ENCODE results near the gene MBNL3. TPM values are rescaled to one million over a fixed set of nuclear protein-coding genes. Genes with fewer than 3 reads are reported as not detected.
A peak's percentile ranks its signal among the peaks of the same experiment; 100 is the strongest.
"Not testable (repeated sequence)": the region's sequence is repeated elsewhere in the genome, so short reads cannot be mapped to it uniquely, and the experiment has no call there.

MBNL3 gene
- total RNA-seq, 2 donors from 2014 or later = 6.6 to 13.9 TPM

- H3K27ac Mint-ChIP-seq = no peak overlapping the region
- no peaks in the 10 kb centered on the region for H3K4me1 Mint-ChIP-seq
- no peak overlapping the region for H3K4me3 Mint-ChIP-seq
- no peaks in the 10 kb centered on the region for H3K27me3 Mint-ChIP-seq
- no peaks in the 10 kb centered on the region for H3K9me3 Mint-ChIP-seq
- no peaks in the 10 kb centered on the region for H3K36me3 Mint-ChIP-seq (ENCODE audit: low read depth)
- ATAC-seq (replicated peaks) = no peak
Observed at GRCh38 chrX:132467026-132467425, 21.8 kb downstream of the MBNL3 start.

- H3K27me3 Mint-ChIP-seq = no peaks in the 10 kb centered on the region
- H3K36me3 Mint-ChIP-seq (ENCODE audit: low read depth) = no peaks in the 10 kb centered on the region
- no peaks in the 10 kb centered on the region for H3K9me3 Mint-ChIP-seq
- no peak overlapping the region for H3K27ac Mint-ChIP-seq
- H3K4me1 Mint-ChIP-seq = no peaks in the 10 kb centered on the region
- no peak for ATAC-seq (replicated peaks)
- no peak overlapping the region for H3K4me3 Mint-ChIP-seq
Observed at GRCh38 chrX:132463411-132463810, 25.4 kb downstream of the MBNL3 start.

GRCh38 chrX:132461886-132462285 lies 27.0 kb downstream of the MBNL3 start:
- Mint-ChIP-seq H3K9me3 (no peaks in the 10 kb centered on the region), H3K36me3 (ENCODE audit: low read depth) (no peaks in the 10 kb centered on the region), H3K4me3 (no peak overlapping the region), H3K27ac (no peak overlapping the region), H3K4me1 (no peaks in the 10 kb centered on the region), H3K27me3 (no peaks in the 10 kb centered on the region)
- no peak for ATAC-seq (replicated peaks)

DNA sequence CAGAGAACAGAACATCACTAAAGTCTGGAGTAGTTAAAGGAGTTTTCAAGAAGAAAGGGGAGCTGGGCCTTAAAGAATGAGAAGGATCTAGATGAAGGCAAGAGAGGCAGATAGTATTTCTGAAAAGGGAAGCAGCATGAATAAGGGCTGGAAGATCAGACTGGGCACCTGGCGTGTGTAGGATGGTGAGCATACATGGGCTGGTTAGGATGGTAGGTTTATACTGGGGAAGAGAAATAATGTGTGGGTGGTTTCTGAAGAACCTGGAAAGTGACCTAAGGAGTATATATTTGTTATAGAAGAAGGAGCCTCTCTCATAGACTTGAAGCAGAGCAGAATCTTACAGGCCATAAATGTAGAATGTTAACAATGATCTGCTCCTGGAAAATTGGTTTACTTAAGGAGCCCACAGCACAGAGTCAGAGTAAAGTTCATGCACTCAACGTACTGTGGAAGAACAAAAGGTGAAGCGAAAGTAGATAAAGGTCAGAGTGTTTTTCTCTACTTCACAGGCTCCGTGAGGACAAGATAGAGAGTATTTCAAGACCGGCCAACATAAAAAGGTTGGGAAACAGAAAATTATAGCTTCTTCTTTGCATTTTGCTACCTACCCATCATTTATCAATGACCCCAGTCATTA lies 35.8 kb downstream of the MBNL3 start:
- H3K27ac Mint-ChIP-seq = no peak overlapping the region
- H3K27me3 Mint-ChIP-seq = no peaks in the 10 kb centered on the region
- H3K9me3 Mint-ChIP-seq = peaks cover 5% of the 10 kb centered on the region

GRCh38 chrX:132445909-132446308 lies 42.9 kb downstream of the MBNL3 start:
- not testable (repeated sequence) for H3K4me3 Mint-ChIP-seq; H3K27me3 Mint-ChIP-seq; H3K27ac Mint-ChIP-seq; H3K9me3 Mint-ChIP-seq; ATAC-seq (replicated peaks); H3K4me1 Mint-ChIP-seq; H3K36me3 Mint-ChIP-seq (ENCODE audit: low read depth)

More for the DNA sequence above, 35.8 kb downstream of the MBNL3 start:
- H3K4me1 Mint-ChIP-seq = no peaks in the 10 kb centered on the region
- H3K4me3 Mint-ChIP-seq = no peak overlapping the region
- ATAC-seq (replicated peaks) = no peak
- no peaks in the 10 kb centered on the region for H3K36me3 Mint-ChIP-seq (ENCODE audit: low read depth)

GRCh38 chrX:132444936-132445335 lies 43.9 kb downstream of the MBNL3 start:
- Mint-ChIP-seq H3K36me3 (ENCODE audit: low read depth) (no peaks in the 10 kb centered on the region), H3K4me1 (no peaks in the 10 kb centered on the region), H3K4me3 (no peak overlapping the region), H3K9me3 (peaks cover 5% of the 10 kb centered on the region), H3K27ac (no peak overlapping the region), H3K27me3 (no peaks in the 10 kb centered on the region)
- ATAC-seq (replicated peaks) = no peak

DNA sequence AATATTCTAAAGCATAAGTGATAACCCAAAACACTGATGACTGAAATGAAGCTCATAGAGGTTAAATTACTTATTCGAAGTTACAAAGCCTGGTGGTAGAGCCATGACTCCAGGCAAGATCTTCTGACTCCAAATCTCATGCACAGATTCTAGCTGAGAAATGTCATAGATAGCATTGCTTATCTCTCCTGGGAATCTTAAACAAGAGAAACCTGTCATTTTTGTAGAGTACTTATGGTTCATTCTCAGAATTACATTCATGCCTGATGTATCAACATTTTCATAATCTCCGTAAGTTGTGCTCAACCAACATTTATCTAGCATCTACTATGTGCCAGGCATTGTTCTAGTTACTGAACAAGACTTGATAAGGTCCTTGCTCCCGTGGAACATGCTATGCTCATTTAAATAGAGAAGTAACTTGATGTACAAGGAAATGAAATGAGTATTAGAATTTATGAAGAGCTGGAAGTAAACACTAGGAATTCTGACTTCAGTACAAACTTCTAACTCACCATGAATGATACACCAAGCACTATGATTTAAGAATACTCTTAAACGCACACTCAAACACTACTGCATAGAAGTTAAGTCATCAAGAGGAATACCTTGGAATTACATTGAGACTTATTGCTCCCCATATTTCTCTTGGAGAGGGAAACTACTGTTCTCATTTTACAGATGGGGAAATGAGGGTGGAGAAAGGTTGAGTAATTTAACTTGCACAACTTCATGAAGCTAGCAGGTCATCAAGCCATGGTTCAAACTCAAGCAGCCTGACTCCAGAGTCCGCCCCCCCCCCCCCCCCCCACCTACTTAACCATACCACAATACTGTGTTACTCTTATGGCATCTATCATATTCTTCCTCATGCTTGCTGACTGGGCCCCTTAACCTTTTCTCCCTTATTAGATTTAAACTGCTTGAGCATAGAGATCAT lies 45.4 kb downstream of the MBNL3 start:
- no peaks in the 10 kb centered on the region for H3K27me3 Mint-ChIP-seq
- H3K4me3 Mint-ChIP-seq = no peak overlapping the region
- no peak for ATAC-seq (replicated peaks)
- H3K36me3 Mint-ChIP-seq (ENCODE audit: low read depth) = no peaks in the 10 kb centered on the region
- H3K9me3 Mint-ChIP-seq = peaks cover under 1% of the 10 kb centered on the region
- no peaks in the 10 kb centered on the region for H3K4me1 Mint-ChIP-seq
- H3K27ac Mint-ChIP-seq = no peak overlapping the region

DNA sequence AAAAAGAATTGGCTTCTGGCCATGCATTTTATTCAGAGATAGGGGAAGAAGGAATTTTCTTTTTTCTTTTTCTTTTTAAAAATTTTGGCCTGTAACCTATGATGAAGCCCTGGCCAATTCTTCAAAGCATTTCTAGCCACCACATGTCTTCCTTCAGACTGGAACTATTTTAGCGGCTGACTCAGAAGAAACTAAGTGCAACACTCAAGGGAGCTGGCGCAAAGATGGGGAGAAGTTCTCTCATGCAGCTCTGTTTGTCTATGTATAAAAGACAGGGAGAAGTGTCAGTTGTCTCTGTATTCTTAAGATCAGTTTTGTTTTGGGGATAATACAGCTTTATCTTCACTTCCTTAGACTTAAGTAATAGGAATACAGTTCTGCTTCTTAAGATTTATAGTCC lies 46.1 kb downstream of the MBNL3 start:
- no peak overlapping the region for H3K27ac Mint-ChIP-seq
- no peaks in the 10 kb centered on the region for H3K4me1 Mint-ChIP-seq
- no peaks in the 10 kb centered on the region for H3K9me3 Mint-ChIP-seq
- H3K27me3 Mint-ChIP-seq = no peaks in the 10 kb centered on the region
- no peaks in the 10 kb centered on the region for H3K36me3 Mint-ChIP-seq (ENCODE audit: low read depth)
- no peak overlapping the region for H3K4me3 Mint-ChIP-seq
- no peak for ATAC-seq (replicated peaks)

- Mint-ChIP-seq H3K4me3 (no peak overlapping the region), H3K36me3 (ENCODE audit: low read depth) (no peaks in the 10 kb centered on the region), H3K27ac (no peak overlapping the region), H3K27me3 (no peaks in the 10 kb centered on the region), H3K9me3 (no peaks in the 10 kb centered on the region), H3K4me1 (no peaks in the 10 kb centered on the region)
- ATAC-seq (replicated peaks) = no peak
Observed at GRCh38 chrX:132435222-132435621, 53.6 kb downstream of the MBNL3 start.

- H3K4me3 Mint-ChIP-seq = no peak overlapping the region
- H3K27me3 Mint-ChIP-seq = no peaks in the 10 kb centered on the region
- no peaks in the 10 kb centered on the region for H3K36me3 Mint-ChIP-seq (ENCODE audit: low read depth)
- no peaks in the 10 kb centered on the region for H3K4me1 Mint-ChIP-seq
- no peak for ATAC-seq (replicated peaks)
- H3K27ac Mint-ChIP-seq = no peak overlapping the region
- H3K9me3 Mint-ChIP-seq = no peaks in the 10 kb centered on the region
Observed at GRCh38 chrX:132433551-132433950, 55.3 kb downstream of the MBNL3 start.

- Mint-ChIP-seq H3K4me3 (no peak overlapping the region), H3K36me3 (ENCODE audit: low read depth) (no peaks in the 10 kb centered on the region), H3K9me3 (no peaks in the 10 kb centered on the region), H3K4me1 (no peaks in the 10 kb centered on the region), H3K27ac (no peak overlapping the region), H3K27me3 (no peaks in the 10 kb centered on the region)
- no peak for ATAC-seq (replicated peaks)
Observed at GRCh38 chrX:132433001-132433400, 55.8 kb downstream of the MBNL3 start.

DNA sequence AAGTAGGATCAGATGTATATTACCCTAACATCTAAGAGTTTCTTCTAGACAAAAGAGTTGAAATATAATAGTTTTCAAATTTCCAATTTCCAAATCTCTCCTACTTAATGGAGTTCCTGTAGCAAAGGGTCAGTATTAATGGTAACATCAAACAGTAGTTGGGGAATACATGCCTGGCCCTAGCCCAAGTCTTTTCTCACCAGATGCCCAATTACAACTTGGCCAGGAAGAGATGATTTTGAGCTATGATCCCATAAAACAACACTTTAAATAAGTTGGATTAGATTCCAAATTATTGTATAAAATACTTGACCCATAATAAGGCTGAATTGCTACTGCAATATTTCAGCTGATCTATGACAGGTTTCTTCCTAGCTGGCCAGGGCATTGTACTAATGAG lies 59.9 kb downstream of the MBNL3 start:
- H3K9me3 Mint-ChIP-seq = no peaks in the 10 kb centered on the region
- no peaks in the 10 kb centered on the region for H3K36me3 Mint-ChIP-seq (ENCODE audit: low read depth)
- H3K27me3 Mint-ChIP-seq = no peaks in the 10 kb centered on the region
- no peak overlapping the region for H3K4me3 Mint-ChIP-seq
- H3K4me1 Mint-ChIP-seq = peaks cover 9% of the 10 kb centered on the region
- no peak overlapping the region for H3K27ac Mint-ChIP-seq
- no peak for ATAC-seq (replicated peaks)

DNA sequence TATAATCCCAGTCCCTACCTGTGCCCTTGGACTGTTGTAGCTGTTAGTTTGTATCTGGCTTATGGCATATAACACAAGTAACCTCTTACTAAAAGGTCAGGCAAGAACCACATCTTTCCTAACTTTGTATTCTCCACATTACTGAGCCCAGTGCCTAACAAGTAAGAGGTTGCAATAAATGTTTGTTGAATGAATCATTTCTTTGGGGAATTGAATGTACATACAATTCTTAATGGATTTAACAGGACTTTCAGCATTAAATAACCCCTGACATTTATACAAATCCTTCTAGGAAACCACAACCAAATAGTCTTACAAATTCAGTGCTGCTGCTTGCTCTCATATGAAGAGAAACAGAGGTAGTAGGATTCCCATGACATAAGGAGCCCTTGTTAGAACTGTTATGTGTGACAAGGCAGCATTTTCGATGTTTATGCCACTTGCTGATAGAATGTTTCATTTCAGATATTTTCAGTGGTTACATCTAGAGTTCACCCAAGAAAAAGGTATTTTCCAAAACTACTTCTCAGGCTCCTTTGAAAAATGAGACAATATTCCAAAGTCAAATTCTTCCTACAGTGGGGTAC lies 62.0 kb downstream of the MBNL3 start:
- Mint-ChIP-seq H3K27me3 (no peaks in the 10 kb centered on the region), H3K4me3 (no peak overlapping the region), H3K4me1 (peaks cover 9% of the 10 kb centered on the region), H3K27ac (no peak overlapping the region), H3K9me3 (no peaks in the 10 kb centered on the region), H3K36me3 (ENCODE audit: low read depth) (no peaks in the 10 kb centered on the region)
- ATAC-seq (replicated peaks) = peak; percentile 55

- Mint-ChIP-seq H3K27ac (no peak overlapping the region), H3K4me1 (peaks cover 9% of the 10 kb centered on the region), H3K36me3 (ENCODE audit: low read depth) (no peaks in the 10 kb centered on the region), H3K9me3 (no peaks in the 10 kb centered on the region), H3K4me3 (no peak overlapping the region), H3K27me3 (no peaks in the 10 kb centered on the region)
- no peak for ATAC-seq (replicated peaks)
Observed at GRCh38 chrX:132425744-132426318, 63.0 kb downstream of the MBNL3 start.
